ENCODE measurements around the gene FIZ1.

- TF ChIP-seq, protein P1, sequence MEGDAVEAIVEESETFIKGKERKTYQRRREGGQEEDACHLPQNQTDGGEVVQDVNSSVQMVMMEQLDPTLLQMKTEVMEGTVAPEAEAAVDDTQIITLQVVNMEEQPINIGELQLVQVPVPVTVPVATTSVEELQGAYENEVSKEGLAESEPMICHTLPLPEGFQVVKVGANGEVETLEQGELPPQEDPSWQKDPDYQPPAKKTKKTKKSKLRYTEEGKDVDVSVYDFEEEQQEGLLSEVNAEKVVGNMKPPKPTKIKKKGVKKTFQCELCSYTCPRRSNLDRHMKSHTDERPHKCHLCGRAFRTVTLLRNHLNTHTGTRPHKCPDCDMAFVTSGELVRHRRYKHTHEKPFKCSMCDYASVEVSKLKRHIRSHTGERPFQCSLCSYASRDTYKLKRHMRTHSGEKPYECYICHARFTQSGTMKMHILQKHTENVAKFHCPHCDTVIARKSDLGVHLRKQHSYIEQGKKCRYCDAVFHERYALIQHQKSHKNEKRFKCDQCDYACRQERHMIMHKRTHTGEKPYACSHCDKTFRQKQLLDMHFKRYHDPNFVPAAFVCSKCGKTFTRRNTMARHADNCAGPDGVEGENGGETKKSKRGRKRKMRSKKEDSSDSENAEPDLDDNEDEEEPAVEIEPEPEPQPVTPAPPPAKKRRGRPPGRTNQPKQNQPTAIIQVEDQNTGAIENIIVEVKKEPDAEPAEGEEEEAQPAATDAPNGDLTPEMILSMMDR (IDR thresholded peaks at IDR 0.05; ENCODE audit: low read depth, low read length), result no peak
- TF ChIP-seq MYC (IDR thresholded peaks at IDR 0.05; ENCODE audit: low read depth, low read length) (no peak), POLR2A (IDR thresholded peaks at IDR 0.05; ENCODE audit: extremely low read depth, insufficient read length) (no peak), MAX (IDR thresholded peaks at IDR 0.05; ENCODE audit: low read depth, low read length) (no peak)
Observed at GRCh38 chr19:55621205-55621672, 21.9 kb upstream of the FIZ1 start.

All from NB4 (cell line).